HepG2 (cell line): Measurements from ENCODE around the gene ENPP7. TPM values are rescaled to one million over a fixed set of nuclear protein-coding genes. Genes with fewer than 3 reads are reported as not detected.

Experiments
- AGO2 ChIP-seq: fragments of 200-400 bp; formaldehyde crosslinking; optimal IDR thresholded peaks from 2 replicates; pipeline ENCODE3; 2017; ENCODE audit warnings: mild to moderate bottlenecking, low read depth, low read length, moderate library complexity
- ARID5B ChIP-seq: IDR thresholded peaks from 2 replicates; pipeline ENCODE4 v1.4.0; 2020; ENCODE audit warnings: mild to moderate bottlenecking, missing genetic modification reagents
- GABPB1 ChIP-seq: IDR thresholded peaks from 2 replicates; pipeline ENCODE4 v1.6.1; 2016; ENCODE audit warnings: mild to moderate bottlenecking, missing genetic modification reagents, moderate library complexity, missing compliant biosample characterization
- NR0B2 ChIP-seq: sonication (generic); formaldehyde crosslinking; IDR thresholded peaks from 2 replicates; pipeline ENCODE4 v1.4.0; 2020; ENCODE audit warnings: mild to moderate bottlenecking, missing genetic modification reagents
- PATZ1 ChIP-seq: sonication (generic); formaldehyde crosslinking; IDR thresholded peaks from 2 replicates; pipeline ENCODE4 v1.4.0; 2020; ENCODE audit warnings: missing genetic modification reagents
- XRCC5 ChIP-seq: fragments of 200-400 bp; formaldehyde crosslinking; optimal IDR thresholded peaks from 2 replicates; pipeline ENCODE3; 2017; ENCODE audit warnings: mild to moderate bottlenecking, low read length
- ZIK1 ChIP-seq: sonication (generic); formaldehyde crosslinking; IDR thresholded peaks from 2 replicates; pipeline ENCODE4 v1.5.0; 2020; ENCODE audit warnings: mild to moderate bottlenecking, low read depth, missing genetic modification reagents, borderline replicate concordance
- ZNF280B ChIP-seq: sonication (generic); formaldehyde crosslinking; IDR thresholded peaks from 2 replicates; pipeline ENCODE4 v1.5.0; 2020; ENCODE audit warnings: missing genetic modification reagents, mild to moderate bottlenecking, borderline replicate concordance
- ZNF331 ChIP-seq: sonication (generic); formaldehyde crosslinking; IDR thresholded peaks from 2 replicates; pipeline ENCODE4 v1.4.0; 2020; ENCODE audit warnings: missing genetic modification reagents
- ZNF333 ChIP-seq: sonication (generic); formaldehyde crosslinking; IDR thresholded peaks from 2 replicates; pipeline ENCODE4 v1.4.0; 2020; ENCODE audit warnings: mild to moderate bottlenecking, missing genetic modification reagents, borderline replicate concordance
- ZNF441 ChIP-seq: sonication (generic); formaldehyde crosslinking; IDR thresholded peaks from 2 replicates; pipeline ENCODE4 v1.7.0; 2021; ENCODE audit warnings: missing genetic modification reagents, borderline replicate concordance
- ZNF687 ChIP-seq: sonication (generic); formaldehyde crosslinking; IDR thresholded peaks from 2 replicates; pipeline ENCODE4 v1.5.1; 2020; ENCODE audit warnings: mild to moderate bottlenecking, missing genetic modification reagents, moderate library complexity
- ZNF891 ChIP-seq: sonication (generic); formaldehyde crosslinking; IDR thresholded peaks from 2 replicates; pipeline ENCODE4 v1.5.0; 2020; ENCODE audit warnings: mild to moderate bottlenecking, missing genetic modification reagents
- polyA plus RNA-seq, 8 experiments: library from polyadenylated mRNA; depleted of rRNA in 3 of 8; stranded (reverse) in 7 of 8; unstranded in 1 of 8; fragments of >200 nt; fragmentation: Illumina TruSeq in 4 of 8; extraction: Trizol in 4 of 8; gene quantifications; 2 replicates each; pipeline versions ENCODE4 v1.2.1 to v1.2.3, GENCODE V29; 2011 to 2016; ENCODE audit warnings: low read depth in 4 of 8, missing spikeins in 1 of 8, mixed read lengths in 1 of 8; ENCODE audit not compliant: insufficient read depth in 1 of 8
- total RNA-seq, 5 experiments: library from RNA; depleted of rRNA; stranded (reverse); fragments of >200 nt; fragmentation: Illumina TruSeq; extraction: Trizol; gene quantifications; 2 replicates each; pipeline ENCODE4 v1.2.3, GENCODE V29; 2016; ENCODE audit warnings: low read depth in 1 of 5

The ENPP7 gene
- total and polyA plus RNA-seq, 2 of the 13 experiments (the other 11 are each of a cell fraction or from before 2014, with no cell fraction given): 1.1 to 2.2 TPM

GRCh38 chr17:79739148-79740062 lies 8.7 kb downstream of the ENPP7 start (continued):
- no peak for TF ChIP-seq ZNF280B (CRISPR knock-in tag)
- peak; percentile 50 for TF ChIP-seq GABPB1
- peak; percentile 49 for TF ChIP-seq AGO2
- TF ChIP-seq ARID5B: no peak
- TF ChIP-seq ZIK1 (CRISPR knock-in tag): 0 out of 2 replicates have a peak, but pooled peaks have one; percentile 32
- TF ChIP-seq ZNF441: no peak; the same call in 1 of the 2 replicates
- peak; percentile 36 for TF ChIP-seq ZNF891 (CRISPR knock-in tag)
- no peak for TF ChIP-seq ZNF333 (CRISPR knock-in tag)
- 0 out of 2 replicates have a peak, but pooled peaks have one; percentile 23 for TF ChIP-seq NR0B2 (CRISPR knock-in tag)
- TF ChIP-seq ZNF331 (CRISPR knock-in tag): 0 out of 2 replicates have a peak, but pooled peaks have one; percentile 15
- TF ChIP-seq PATZ1 (CRISPR knock-in tag): peak; percentile 46; the same call in 1 of the 2 replicates
- peak; percentile 48 for TF ChIP-seq XRCC5
- TF ChIP-seq ZNF687 (CRISPR knock-in tag): peak; percentile 92
